LNCAP (cell line): ENCODE results near the gene CHST12.

Experiments used
- CTCF ChIP-seq: fragments of 450-650 bp; IDR thresholded peaks from 2 replicates; pipeline ENCODE4 v1.5.1; 2017; ENCODE audit warnings: mild to moderate bottlenecking

The CHST12 gene

GRCh38 chr7:2412587-2413201 is 9.3 kb downstream of the CHST12 start:
- no peak for TF ChIP-seq CTCF

- no peak for TF ChIP-seq CTCF
Observed at GRCh38 chr7:2416063-2416462, 12.7 kb downstream of the CHST12 start.

- TF ChIP-seq CTCF = no peak
Observed at GRCh38 chr7:2416650-2417049, 13.2 kb downstream of the CHST12 start.

- no peak for TF ChIP-seq CTCF
Observed at GRCh38 chr7:2417981-2418481, 14.6 kb downstream of the CHST12 start.

GRCh38 chr7:2420216-2420933 is 17.0 kb downstream of the CHST12 start:
- no peak for TF ChIP-seq CTCF

- no peak for TF ChIP-seq CTCF
Observed at GRCh38 chr7:2421943-2422310, 18.5 kb downstream of the CHST12 start.

- no peak for TF ChIP-seq CTCF
Observed at GRCh38 chr7:2425749-2426148, 22.3 kb downstream of the CHST12 start.
